HG03571 (cell line): ENCODE data around the gene MCU.

ENCODE experiments used
- ATAC-seq: cut with Tn5 transposase; IDR thresholded peaks from one replicate; pipeline ENCODE4 v1.9.1; 2021; ENCODE audit not compliant: unreplicated experiment

Gene MCU

GRCh38 chr10:72800000-72800740 is 108.2 kb downstream of the MCU start:
- no peak for ATAC-seq

DNA sequence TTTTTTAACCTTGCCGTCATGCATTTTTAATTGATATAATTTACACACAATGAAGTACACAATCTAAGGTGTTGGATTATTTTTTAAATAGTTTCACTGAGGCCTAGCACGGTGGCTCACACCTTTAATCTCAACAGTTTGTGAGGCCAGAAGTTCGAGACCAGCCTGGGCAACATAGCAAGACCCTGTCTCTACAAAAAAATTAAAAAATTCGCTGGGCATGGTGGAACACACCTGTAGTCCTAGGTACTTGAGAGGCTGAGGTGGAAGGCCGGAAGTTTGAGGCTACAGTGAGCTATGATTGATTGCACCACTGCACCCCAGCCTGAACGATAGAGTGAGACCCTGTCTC is 108.8 kb downstream of the MCU start:
- ATAC-seq: no peak

DNA sequence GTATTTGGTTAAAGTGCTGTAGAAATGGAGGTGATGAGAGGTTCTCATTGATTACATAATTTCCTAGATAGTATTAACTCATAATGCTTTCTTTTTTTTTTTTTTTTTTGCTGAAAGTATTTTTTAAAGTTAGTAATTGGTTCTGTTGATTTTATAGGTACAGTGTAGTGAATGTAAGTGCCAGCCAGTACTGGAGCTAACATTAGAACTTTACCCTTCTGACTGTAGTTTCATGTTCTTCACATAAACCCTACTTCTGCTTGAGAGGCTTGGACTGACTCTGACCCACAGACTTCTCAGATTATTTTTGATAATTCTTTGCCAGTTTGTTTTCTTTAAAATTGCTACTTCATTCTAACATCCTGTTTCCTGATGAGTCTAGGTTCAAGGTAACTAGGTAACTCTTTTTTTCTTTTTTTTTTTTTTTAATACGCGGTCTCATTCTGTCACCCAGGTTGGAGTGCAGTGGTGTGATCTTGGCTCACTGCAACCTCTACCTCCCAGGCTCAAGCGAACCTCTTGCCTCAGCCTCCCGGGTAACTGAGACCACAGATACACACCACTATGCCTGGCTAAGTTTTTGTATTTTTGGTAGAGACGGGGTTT is 109.4 kb downstream of the MCU start:
- ATAC-seq: no peak

DNA sequence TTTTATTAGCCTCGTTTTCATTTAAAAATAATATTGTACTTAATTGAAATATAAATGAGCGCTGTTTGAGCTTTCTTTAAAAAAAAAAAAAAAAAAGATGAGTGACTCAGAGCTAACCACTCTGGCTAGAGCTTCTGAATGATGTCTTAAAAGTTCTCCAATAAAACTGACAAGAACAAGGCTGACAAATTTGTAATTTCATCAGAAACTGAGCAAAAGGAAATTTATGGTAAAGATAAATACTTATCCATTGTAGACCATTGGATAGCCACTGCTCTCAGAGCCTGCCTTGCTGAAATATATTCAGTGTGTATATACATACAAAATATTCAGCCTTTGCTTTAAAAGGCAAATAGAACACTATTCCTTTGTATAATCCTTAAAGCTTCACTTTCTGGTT is 110.4 kb downstream of the MCU start:
- ATAC-seq: no peak

- ATAC-seq: no peak
Measured at GRCh38 chr10:72802763-72803505, 111.0 kb downstream of the MCU start.

DNA sequence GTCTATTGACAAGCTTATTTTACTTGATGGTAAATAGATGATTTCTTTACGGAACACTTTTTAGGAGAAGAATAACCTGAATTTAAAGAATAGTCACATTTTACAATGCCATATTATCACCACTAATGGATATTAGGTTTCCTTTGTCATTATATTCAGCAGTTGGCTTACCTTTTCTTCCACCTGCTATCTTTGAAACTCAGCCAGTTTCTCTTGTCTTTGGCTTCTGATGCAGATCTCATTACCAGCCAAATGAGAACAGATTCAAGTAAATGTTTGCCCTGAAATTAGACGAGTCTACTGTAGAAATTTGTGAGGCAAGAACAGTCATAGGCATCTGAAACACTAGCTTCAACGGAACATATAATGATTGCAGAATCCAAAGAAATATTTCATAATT is 116.1 kb downstream of the MCU start:
- no peak for ATAC-seq

DNA sequence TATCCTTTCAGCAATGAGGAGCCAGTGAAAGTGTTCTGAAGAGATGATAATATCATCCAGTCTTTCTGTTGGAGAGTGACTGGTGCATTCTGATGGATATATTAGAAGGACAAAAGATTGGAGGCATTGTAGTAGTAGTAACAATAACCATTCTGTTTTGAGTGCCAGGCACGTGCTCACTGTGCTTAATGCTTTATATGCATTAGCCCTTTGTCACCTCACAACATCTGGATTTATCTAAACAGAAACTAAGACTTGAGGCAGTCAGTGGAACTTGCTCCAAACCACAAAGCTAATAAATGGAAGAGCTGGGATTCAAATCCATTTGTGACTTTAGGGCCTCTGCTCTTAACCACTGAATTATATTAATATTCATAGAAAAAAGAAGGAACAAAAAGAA is 117.1 kb downstream of the MCU start:
- ATAC-seq: no peak

DNA sequence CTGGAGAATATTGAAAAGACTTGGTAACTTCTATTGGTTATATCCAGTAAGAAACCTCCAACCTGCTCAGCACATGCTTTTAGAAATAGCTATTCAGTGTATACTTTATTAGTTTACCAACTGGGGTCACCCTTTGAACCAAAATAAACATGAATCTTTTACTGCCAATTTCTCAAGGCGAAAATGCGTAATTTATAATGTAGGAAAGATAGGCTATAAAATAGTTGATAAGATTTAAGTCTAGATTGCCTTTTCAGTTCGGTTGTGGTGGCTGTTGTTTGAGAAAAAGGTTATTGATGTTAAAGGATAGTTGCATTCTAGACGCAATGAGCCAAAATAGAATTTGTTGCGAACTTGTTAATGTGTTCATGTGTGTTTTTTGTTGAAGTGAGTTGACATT is 119.0 kb downstream of the MCU start:
- no peak for ATAC-seq

GRCh38 chr10:72812415-72812752 is 120.4 kb downstream of the MCU start:
- no peak for ATAC-seq

DNA sequence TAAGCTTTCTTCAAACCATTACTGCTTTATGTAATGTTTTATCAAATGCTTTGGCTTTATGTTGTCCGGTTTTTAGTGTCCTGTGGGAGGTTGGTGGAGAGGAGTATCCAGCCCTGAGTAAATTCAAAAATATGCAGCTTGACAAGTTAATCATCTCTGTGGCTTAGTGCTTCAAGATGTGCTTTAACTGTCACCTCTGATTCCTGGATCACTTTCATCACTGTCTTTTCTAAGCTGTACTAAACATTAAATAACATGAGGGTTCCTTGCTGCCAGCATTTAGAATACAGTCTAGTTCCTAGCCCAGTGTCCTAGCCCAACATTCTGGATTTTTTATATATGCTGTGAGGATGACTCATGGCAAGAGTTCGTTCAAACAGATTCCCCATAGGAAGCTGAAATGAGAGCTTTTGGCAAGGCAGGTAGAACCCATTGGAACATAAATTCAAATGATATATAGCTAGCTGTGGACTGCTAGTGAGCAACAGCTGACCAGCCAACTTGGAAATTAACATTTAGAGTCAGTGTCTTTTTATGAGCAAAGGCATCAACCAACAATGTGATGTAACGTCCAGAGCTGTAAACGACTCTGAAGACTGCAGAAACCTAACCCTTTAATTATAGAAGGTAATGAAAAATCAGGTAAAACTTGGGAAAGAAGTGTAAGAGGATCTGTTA is 120.9 kb downstream of the MCU start:
- no peak for ATAC-seq

DNA sequence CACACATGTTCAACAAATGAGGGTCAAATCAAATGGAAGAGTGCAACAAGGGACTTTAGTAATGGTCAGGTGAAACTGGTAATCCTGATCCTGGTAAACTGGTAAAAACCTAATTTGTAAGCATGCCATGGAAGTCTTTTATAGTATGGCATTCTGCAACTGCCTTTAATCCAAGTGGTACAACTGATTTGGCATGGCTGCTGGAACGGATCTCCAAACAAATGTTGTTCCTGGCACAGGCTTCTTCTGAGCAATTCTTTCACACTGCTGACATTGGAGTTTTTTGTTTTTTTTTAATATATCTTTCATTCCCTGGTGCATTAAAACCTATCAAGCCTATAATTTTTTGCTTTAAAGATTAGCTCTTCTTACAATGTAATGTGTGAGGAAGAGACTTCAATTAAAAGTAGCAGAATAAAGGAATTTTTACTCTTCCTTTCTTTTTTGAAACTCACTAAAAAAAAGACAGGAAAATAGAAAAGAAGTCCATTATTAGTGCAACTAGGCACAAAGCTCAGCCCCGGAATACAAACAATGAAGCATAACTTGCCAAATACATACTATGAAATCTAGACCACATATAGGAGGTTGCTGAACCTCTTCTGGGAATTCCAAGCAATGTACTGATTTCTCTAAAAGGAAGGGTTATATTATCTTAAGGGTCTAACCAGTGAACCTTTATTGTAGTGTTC is 122.3 kb downstream of the MCU start:
- no peak for ATAC-seq

- no peak for ATAC-seq
Measured at GRCh38 chr10:72816565-72816964, 124.6 kb downstream of the MCU start.

DNA sequence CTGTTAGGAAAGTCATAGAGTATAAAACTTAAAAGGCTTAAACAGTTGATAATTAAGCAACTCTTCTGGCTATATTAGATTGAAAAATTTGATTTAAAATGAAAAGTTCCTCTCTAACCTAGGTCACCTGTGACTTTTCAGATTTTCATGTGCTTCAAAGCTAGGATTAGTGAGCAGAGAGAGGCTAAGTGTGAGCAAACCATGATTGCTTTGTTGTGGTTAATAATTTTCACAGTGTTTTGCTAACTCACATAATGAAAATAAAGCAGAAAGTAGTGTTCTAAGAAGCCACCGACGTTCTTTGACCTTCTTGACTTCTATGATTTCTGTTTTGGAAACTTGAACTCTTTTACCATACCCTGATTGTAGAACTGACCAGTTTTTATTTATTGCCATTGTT is 126.1 kb downstream of the MCU start:
- no peak for ATAC-seq

- ATAC-seq: no peak
Measured at GRCh38 chr10:72819053-72819452, 127.1 kb downstream of the MCU start.

DNA sequence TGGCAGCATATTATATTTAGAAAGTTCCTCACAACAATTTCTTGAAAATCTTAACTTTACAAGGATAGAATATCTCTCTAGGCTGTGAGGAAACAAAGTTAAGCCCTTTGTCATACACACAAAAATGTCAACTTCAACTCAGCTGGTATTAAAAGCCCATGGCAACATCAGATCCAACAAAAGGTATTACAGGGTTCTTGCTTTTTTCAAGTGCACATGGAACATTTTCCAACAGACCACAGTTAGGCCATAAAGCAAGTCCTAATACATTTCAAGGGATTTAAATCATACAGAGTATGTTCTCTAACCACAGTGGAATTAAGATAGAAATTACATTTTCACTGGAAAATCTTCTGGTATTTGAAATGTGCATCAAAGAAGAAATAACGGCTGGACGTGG is 129.7 kb downstream of the MCU start:
- ATAC-seq: no peak

DNA sequence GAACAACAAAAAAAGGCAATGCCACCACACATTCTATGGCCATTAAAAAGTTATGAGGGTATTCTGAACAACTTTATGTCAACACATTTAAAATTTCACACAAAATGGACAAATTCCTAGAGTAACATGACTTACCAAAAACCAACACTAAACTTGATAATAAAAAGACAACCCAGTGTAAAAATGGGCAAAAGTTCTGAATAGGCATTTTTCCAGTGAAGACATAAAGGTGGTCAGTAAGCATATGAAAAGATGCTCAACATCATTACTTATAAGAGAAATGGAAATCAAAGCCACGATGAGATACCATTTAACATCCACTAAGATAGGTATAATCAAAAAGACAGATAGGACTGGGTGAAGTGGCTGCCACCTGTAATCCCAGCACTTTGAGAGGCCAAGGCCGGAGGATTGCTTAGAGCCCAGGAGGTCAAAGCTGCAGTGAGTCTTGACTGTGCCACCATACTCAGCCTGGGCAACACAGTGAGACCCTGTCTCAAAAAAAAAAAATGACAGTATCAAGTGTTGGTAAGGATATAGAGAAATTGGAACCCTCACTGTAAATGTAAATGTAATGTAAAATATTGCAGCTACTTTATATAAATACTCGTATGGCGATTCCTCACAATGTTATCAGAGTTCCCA is 130.5 kb downstream of the MCU start:
- ATAC-seq: no peak

- no peak for ATAC-seq
Measured at GRCh38 chr10:72825163-72825562, 133.2 kb downstream of the MCU start.

DNA sequence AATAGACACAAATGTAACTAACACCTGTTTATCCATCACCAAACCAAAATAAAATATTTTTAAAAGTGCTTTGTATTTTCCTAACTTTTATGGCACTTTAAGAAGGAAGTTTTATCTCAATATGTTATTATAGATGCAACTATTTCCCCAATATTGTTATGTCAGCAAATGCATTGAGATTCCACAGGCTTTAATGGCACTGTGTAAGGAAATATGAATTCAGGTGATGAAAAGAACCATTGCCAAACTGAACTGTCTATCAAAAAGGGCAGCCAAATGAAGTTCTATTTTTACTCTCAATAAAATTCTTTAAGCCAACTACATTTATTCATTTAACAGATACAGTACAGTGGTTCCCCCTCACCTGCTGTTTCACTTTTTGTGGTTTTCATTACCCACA is 134.4 kb downstream of the MCU start:
- ATAC-seq: no peak

GRCh38 chr10:72828294-72828693 is 136.4 kb downstream of the MCU start:
- ATAC-seq: no peak

DNA sequence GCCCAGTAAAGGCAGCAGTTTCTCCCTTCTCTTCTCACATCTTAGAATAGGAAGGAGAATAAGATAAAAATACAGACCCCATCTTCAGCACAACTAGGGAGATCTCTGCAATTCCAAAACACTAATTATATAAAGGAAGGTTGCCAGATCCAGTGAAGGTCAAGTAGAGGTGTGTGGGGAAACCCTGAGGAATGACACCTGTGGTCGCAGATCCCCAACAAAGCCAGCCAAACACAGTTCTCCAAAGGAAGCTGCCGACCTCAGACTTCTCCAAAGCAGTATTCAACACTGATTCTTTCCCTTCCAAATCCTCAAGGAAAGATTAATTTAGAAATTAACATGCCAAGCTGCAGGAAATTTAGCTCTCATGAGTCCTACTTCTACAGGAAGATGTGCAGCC is 138.7 kb downstream of the MCU start:
- ATAC-seq: no peak
